GM19372 (cell line): ENCODE measurements around the gene TNC.

ENCODE experiments used
- ATAC-seq: cut with Tn5 transposase; IDR thresholded peaks from one replicate; pipeline ENCODE4 v1.9.1; 2021; ENCODE audit warnings: mild to moderate bottlenecking, low read depth, moderate library complexity; ENCODE audit not compliant: unreplicated experiment

TNC gene

GRCh38 chr9:115117999-115118878 lies at the start of gene TNC:
TNC (minus strand) TSS chr9:115118157; CDS start chr9:115091018, 27,139 bp downstream.
- ATAC-seq = no peak

- ATAC-seq = no peak
These were observed 49.2 kb upstream of the TNC start for GRCh38 chr9:115167175-115167574.

GRCh38 chr9:115165233-115165632 lies 47.3 kb upstream of the TNC start:
- ATAC-seq = no peak

- ATAC-seq = no peak
These were observed 46.6 kb upstream of the TNC start for GRCh38 chr9:115164511-115164974.

GRCh38 chr9:115162946-115163345 lies 45.0 kb upstream of the TNC start:
- ATAC-seq = no peak

- ATAC-seq = no peak
These were observed 43.5 kb upstream of the TNC start for GRCh38 chr9:115161446-115161845.

- no peak for ATAC-seq
These were observed 40.9 kb upstream of the TNC start for GRCh38 chr9:115158661-115159481.

GRCh38 chr9:115157245-115157674 lies 39.3 kb upstream of the TNC start:
- ATAC-seq = no peak

- ATAC-seq = no peak
These were observed 37.1 kb upstream of the TNC start for GRCh38 chr9:115155037-115155436.

GRCh38 chr9:115154617-115155016 lies 36.7 kb upstream of the TNC start:
- no peak for ATAC-seq

- ATAC-seq = no peak
These were observed 34.4 kb upstream of the TNC start for GRCh38 chr9:115152281-115152820.

- no peak for ATAC-seq
These were observed 30.8 kb upstream of the TNC start for GRCh38 chr9:115148721-115149120.

GRCh38 chr9:115146581-115147021 lies 28.6 kb upstream of the TNC start:
- ATAC-seq = no peak

GRCh38 chr9:115144706-115145105 lies 26.7 kb upstream of the TNC start:
- ATAC-seq = no peak

- ATAC-seq = no peak
These were observed 25.7 kb upstream of the TNC start for GRCh38 chr9:115143689-115144088.

- no peak for ATAC-seq
These were observed 24.7 kb upstream of the TNC start for GRCh38 chr9:115142517-115143270.

- no peak for ATAC-seq
These were observed 24.1 kb upstream of the TNC start for GRCh38 chr9:115142090-115142489.

- ATAC-seq = no peak
These were observed 23.7 kb upstream of the TNC start for GRCh38 chr9:115141612-115142011.

- no peak for ATAC-seq
These were observed 20.2 kb upstream of the TNC start for GRCh38 chr9:115138151-115138550.

GRCh38 chr9:115137526-115137925 lies 19.6 kb upstream of the TNC start:
- no peak for ATAC-seq
